ENCODE results near the gene PSMC5.
"Not testable (repeated sequence)": the region's sequence is repeated elsewhere in the genome, so short reads cannot be mapped to it uniquely, and the experiment has no call there.

Gene PSMC5

DNA sequence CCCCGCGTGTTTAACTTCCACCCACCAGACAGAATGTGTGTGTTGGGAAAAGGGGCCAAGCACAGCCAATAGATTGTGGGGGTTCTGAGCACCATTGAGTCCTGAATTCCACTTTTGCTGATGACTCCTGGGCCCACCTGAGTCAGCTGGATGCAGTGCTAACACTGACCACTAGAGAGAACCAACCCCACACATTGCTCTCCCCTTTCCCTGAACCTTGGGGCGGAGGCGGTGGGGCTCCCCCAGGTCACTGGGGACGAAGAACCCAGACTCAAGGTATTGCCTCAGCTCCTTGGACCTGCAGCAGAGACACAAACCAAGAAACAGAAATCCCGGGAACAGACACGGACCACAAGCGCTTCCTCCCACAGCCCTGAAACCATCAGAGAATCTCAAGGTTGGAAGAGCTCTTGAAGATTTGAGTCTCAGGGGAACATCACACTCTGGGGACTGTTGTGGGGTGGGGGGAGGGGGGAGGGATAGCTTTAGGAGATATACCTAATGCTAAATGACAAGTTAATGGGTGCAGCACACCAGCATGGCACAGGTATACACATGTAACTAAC, 46.9 kb downstream of the PSMC5 start:
- DNase-seq: not testable (repeated sequence)

DNA sequence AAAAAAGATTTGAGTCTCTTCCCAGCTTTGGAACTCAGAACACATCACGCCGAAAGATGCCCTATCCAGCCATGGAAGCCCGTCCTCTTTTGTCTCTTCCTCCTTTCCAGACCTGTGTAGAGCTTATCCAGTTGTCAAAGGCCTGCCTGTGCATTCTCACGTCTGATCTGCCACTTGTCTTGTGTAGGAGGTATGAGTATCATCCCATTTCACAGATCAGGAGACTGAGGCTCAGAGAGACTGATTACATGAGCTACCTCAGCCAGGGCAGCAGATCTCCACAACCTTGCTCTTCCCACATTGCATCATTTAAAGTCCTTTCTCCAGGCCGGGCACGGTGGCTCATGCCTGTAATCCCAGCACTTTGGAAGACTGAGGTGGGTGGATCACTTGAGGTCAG, 47.5 kb downstream of the PSMC5 start:
- not testable (repeated sequence) for DNase-seq

DNA sequence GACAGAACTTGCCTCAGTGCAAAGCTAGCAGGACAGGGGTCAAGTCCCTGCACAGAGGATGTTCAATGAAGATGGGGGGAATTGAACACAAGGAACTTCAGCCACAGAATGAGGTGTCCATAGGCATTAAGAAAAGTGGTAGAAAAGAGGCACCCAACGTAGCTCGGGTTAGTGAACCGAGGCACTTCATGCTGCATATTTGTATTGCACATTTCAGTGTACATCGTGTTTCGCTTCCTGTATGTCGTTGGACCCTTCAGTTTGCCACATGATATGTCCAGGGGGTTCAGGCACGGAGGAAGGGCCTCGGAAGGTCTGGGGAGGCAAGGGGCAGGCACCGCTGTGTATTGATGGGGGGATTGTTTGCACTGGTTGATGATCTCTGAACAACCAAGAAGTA, 51.2 kb downstream of the PSMC5 start:
- not testable (repeated sequence) for DNase-seq

DNA sequence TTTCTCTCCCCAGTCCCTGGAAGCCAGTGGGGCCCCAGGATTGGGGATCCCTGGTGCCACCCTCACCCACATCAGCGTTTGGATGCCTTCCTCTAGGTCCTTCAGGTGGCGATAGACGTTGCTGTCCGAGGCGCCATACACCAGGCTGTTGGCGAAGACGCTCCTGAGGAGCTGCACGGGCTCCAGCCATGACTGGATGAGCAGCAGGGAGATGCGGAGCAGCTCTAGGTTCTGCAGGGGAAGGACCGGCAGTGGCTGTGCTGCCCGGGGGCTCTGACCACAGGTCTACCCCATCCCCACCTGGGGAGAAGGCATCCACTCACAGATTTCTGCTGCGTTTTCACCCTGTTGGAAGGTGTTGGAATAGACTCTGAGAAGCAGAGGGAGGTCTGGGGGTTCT, 53.5 kb downstream of the PSMC5 start:
- no peak for DNase-seq

DNA sequence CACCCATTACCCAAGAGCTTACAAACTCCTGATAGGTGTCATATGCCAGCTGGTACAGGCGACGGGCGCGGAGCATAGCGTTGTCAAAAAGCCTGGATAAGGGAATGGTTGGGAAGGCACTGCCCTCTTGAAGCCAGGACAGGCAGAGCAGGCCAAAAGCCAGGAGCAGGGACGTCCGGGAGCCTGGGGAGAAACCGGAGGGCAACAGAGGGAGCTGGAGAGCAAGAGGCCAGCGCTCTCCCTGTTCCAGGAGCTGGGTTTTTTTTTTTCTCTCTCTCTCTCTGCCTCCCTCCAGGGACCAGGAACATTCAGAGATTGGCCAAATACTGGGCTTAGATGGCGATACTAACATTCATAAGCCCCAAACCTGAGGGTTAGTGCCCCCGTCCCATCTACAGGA, 54.1 kb downstream of the PSMC5 start:
- DNase-seq: not testable (repeated sequence)

All from CD4-positive, alpha-beta T cell treated with Interleukin-17A for 4 hours (primary cell).